Keratinocyte (primary cell): Measurements from ENCODE around the gene PALD1. TPM values are rescaled to one million over a fixed set of nuclear protein-coding genes. Genes with fewer than 3 reads are reported as not detected.
A peak's percentile ranks its signal among the peaks of the same experiment; 100 is the strongest.

Source experiments
- DNase-seq: peaks from one replicate; pipeline ENCODE4 v3.0.0-alpha.2; 2011; ENCODE audit warnings: low read depth, missing footprints, low spot score
- FAIRE-seq: peaks from 2 replicates; lab custom pipeline; 2011; peaks lifted over from hg19 to GRCh38; lab: Jason Lieb, UNC
- H2AFZ ChIP-seq: 2 replicates; pipeline ENCODE4 v1.6.0; 2012; ENCODE audit warnings: low read length, control low read depth, inconsistent platforms; ENCODE audit not compliant: control insufficient read depth
- H3K27ac ChIP-seq: 2 replicates; pipeline ENCODE4 v1.5.1; 2011; ENCODE audit warnings: low read length; ENCODE audit not compliant: control insufficient read depth, insufficient read depth
- H3K27me3 ChIP-seq: 3 replicates; pipeline ENCODE4 v1.6.0; 2011; ENCODE audit warnings: low read length; ENCODE audit not compliant: control insufficient read depth, insufficient read depth; ENCODE audit errors: extremely low read depth
- H3K36me3 ChIP-seq, 2 experiments: 2 replicates in 1 of 2; 3 replicates in 1 of 2; pipeline ENCODE4 v1.5.1; 2011; ENCODE audit warnings: low read length in 2 of 2, mild to moderate bottlenecking in 1 of 2; ENCODE audit not compliant: control insufficient read depth in 2 of 2, insufficient read depth in 2 of 2; ENCODE audit errors: extremely low read depth in 1 of 2
- H3K4me1 ChIP-seq: 3 replicates; pipeline ENCODE4 v1.5.1; 2011; ENCODE audit warnings: low read length; ENCODE audit not compliant: control insufficient read depth, insufficient read depth; ENCODE audit errors: extremely low read depth
- H3K4me2 ChIP-seq: 3 replicates; pipeline ENCODE4 v1.6.0; 2011; ENCODE audit warnings: low read depth, low read length; ENCODE audit not compliant: control insufficient read depth, insufficient read depth; ENCODE audit errors: extremely low read depth
- H3K4me3 ChIP-seq, 3 experiments: fragments of 200-600 bp in 1 of 3; sonication (generic) in 1 of 3; 2 replicates in 2 of 3; 3 replicates in 1 of 3; pipeline ENCODE4 v1.5.1; 2011 to 2016; ENCODE audit warnings: low read length in 3 of 3, mild to moderate bottlenecking in 3 of 3, control low read depth in 2 of 3, inconsistent platforms in 1 of 3, low read depth in 1 of 3, mixed read lengths in 1 of 3, mixed run types in 1 of 3, moderate library complexity in 1 of 3; ENCODE audit not compliant: control insufficient read depth in 2 of 3, insufficient read depth in 2 of 3; ENCODE audit errors: extremely low read depth in 1 of 3
- H3K79me2 ChIP-seq: 2 replicates; pipeline ENCODE4 v1.6.0; 2012; ENCODE audit warnings: low read length; ENCODE audit not compliant: control insufficient read depth, insufficient read depth
- H3K9ac ChIP-seq: 3 replicates; pipeline ENCODE4 v1.6.0; 2011; ENCODE audit warnings: low read length; ENCODE audit not compliant: control insufficient read depth, insufficient read depth; ENCODE audit errors: extremely low read depth
- H3K9me1 ChIP-seq: 3 replicates; pipeline ENCODE4 v1.6.0; 2011; ENCODE audit warnings: low read length; ENCODE audit not compliant: control insufficient read depth, insufficient read depth; ENCODE audit errors: extremely low read depth
- H3K9me3 ChIP-seq: 2 replicates; pipeline ENCODE4 v1.5.1; 2012; ENCODE audit warnings: low read depth, low read length; ENCODE audit not compliant: control insufficient read depth
- H4K20me1 ChIP-seq: 3 replicates; pipeline ENCODE4 v1.6.0; 2011; ENCODE audit warnings: low read length; ENCODE audit not compliant: control insufficient read depth, insufficient read depth; ENCODE audit errors: extremely low read depth
- CTCF ChIP-seq, 3 experiments: IDR thresholded peaks in 1 of 3; conservative IDR thresholded peaks in 1 of 3; optimal IDR thresholded peaks in 1 of 3; 2 replicates in 2 of 3; 3 replicates in 1 of 3; pipeline versions ENCODE3 to v1.5.1; 2011; ENCODE audit warnings: low read length in 3 of 3, mild to moderate bottlenecking in 3 of 3, moderate library complexity in 2 of 3, control low read depth in 1 of 3, inconsistent platforms in 1 of 3; ENCODE audit not compliant: insufficient read depth in 2 of 3; ENCODE audit errors: extremely low read depth in 1 of 3
- EZH2 ChIP-seq: IDR thresholded peaks from one replicate; pipeline ENCODE4 v1.6.1; 2012; ENCODE audit warnings: inconsistent platforms, mild to moderate bottlenecking, low read length, moderate library complexity
- dilution Hi-C: fragments of 300-500 bp; cut with MboI; formaldehyde crosslinking; loops from one replicate; pipeline ENCODE4 v1.7.0; 2020; ENCODE audit warnings: low sequenced_read_pairs; ENCODE audit not compliant: extremely low pct_ligation_motif_present
- polyA plus RNA-seq, 5 experiments: library from polyadenylated mRNA; depleted of rRNA in 3 of 5; stranded (reverse) in 3 of 5; stranded (forward) in 1 of 5; unstranded in 1 of 5; fragments of >200 nt; gene quantifications; 1 replicate in 1 of 5; 2 replicates in 3 of 5; 3 replicates in 1 of 5; pipeline versions ENCODE4 v1.2.1 to v1.2.3, GENCODE V29; 2011 to 2012; ENCODE audit warnings: missing spikeins in 2 of 5, low read depth in 1 of 5, low replicate concordance in 1 of 5

PALD1 gene
- polyA plus RNA-seq, 1 donor (not counting 4 experiments of a cell fraction or from before 2014, with no cell fraction given): 0.83 TPM

DNA sequence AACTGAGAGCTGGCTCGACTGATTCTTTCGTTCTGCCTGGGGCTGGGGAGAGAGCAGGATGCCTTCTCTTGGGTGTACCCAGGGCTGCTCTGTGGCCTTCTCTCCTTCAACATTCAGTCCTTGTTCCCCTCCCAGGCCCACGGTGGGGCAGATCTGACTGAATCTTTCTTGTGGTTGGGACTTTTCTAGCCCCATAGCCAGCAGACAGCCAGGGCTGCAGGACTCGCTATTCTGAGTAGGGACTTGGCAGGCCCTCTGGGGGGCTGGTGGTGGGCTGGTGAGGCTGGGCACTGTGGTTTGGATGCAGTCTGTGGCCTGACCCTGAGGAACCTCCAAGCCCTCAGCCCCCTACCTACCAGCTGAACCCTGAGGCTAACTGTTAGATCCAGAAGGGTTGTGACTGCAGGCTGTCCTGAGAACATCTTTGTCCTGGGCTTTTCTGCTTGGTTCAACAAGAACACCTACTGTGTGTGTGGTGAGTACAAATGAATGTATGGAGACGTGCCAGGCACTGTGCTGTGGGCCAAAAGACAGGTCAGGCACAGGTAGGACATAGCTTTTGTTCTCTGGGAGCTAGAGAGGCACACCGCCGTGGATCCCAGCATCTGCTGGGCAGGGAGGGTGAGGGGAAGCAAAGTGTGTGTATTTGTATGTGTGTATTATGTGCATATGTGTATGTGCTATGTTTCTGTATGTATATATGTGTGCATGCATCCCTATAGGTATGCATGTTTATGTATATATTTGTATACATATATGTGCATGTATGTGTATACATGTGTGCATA lies 2.1 kb upstream of the PALD1 start:
- dilution Hi-C loops: no loop called here
- peaks cover 2% of the 10 kb centered on the region for H3K27me3 ChIP-seq
- H3K9me1 ChIP-seq: no peaks in the 10 kb centered on the region
- H3K9ac ChIP-seq: no peak overlapping the region
- no peak overlapping the region for H3K4me3 ChIP-seq
- H3K27ac ChIP-seq: no peak overlapping the region
- peaks cover 5% of the 10 kb centered on the region for H4K20me1 ChIP-seq
- H3K4me2 ChIP-seq: no peak overlapping the region
- peaks cover 36% of the 10 kb centered on the region for H3K4me1 ChIP-seq
- H3K9me3 ChIP-seq: no peaks in the 10 kb centered on the region
- FAIRE-seq (no peak), DNase-seq (no peak)
- no peaks in the 10 kb centered on the region for H3K36me3 ChIP-seq
- no peak for TF ChIP-seq EZH2
- no peak for TF ChIP-seq CTCF (optimal IDR thresholded peaks at IDR 0.05 in 1 of 3, IDR thresholded peaks at IDR 0.05 in 1 of 3, conservative IDR thresholded peaks at IDR 0.05 in 1 of 3; ENCODE audit: extremely low read depth in 1 of 3, insufficient read depth in 2 of 3, low read length in 3 of 3)
- H3K79me2 ChIP-seq: no peaks in the 10 kb centered on the region
- H2AFZ ChIP-seq: no peak overlapping the region

- no peak overlapping the region for H3K27ac ChIP-seq
- peak overlapping the region; percentile 63 for H3K9ac ChIP-seq
- dilution Hi-C loops: no loop called here
- H3K36me3 ChIP-seq: no peaks in the 10 kb centered on the region
- FAIRE-seq: peak; percentile 72
- H2AFZ ChIP-seq: no peak overlapping the region
- H3K9me3 ChIP-seq: no peaks in the 10 kb centered on the region
- peaks cover 2% of the 10 kb centered on the region for H3K27me3 ChIP-seq
- peak overlapping the region; percentile 79 for H3K4me2 ChIP-seq
- H3K9me1 ChIP-seq: no peaks in the 10 kb centered on the region
- H3K4me3 ChIP-seq: peak overlapping the region; percentile 36 to 66 (median 61)
- DNase-seq: peak; percentile 68
- TF ChIP-seq CTCF (optimal IDR thresholded peaks at IDR 0.05 in 1 of 3, IDR thresholded peaks at IDR 0.05 in 1 of 3, conservative IDR thresholded peaks at IDR 0.05 in 1 of 3; ENCODE audit: extremely low read depth in 1 of 3, insufficient read depth in 2 of 3, low read length in 3 of 3) (no peak), EZH2 (no peak)
- peaks cover 36% of the 10 kb centered on the region for H3K4me1 ChIP-seq
- no peaks in the 10 kb centered on the region for H3K79me2 ChIP-seq
- peaks cover 5% of the 10 kb centered on the region for H4K20me1 ChIP-seq
These were observed 855 bp upstream of the PALD1 start for GRCh38 chr10:70477661-70478162.
